AG20443 (cell line): ENCODE measurements around the gene PPARGC1A.

Source experiments
- DNase-seq: peaks from one replicate; pipeline ENCODE4 v3.0.0; 2012; ENCODE audit warnings: low spot score, mixed read lengths

Gene PPARGC1A, protein sequence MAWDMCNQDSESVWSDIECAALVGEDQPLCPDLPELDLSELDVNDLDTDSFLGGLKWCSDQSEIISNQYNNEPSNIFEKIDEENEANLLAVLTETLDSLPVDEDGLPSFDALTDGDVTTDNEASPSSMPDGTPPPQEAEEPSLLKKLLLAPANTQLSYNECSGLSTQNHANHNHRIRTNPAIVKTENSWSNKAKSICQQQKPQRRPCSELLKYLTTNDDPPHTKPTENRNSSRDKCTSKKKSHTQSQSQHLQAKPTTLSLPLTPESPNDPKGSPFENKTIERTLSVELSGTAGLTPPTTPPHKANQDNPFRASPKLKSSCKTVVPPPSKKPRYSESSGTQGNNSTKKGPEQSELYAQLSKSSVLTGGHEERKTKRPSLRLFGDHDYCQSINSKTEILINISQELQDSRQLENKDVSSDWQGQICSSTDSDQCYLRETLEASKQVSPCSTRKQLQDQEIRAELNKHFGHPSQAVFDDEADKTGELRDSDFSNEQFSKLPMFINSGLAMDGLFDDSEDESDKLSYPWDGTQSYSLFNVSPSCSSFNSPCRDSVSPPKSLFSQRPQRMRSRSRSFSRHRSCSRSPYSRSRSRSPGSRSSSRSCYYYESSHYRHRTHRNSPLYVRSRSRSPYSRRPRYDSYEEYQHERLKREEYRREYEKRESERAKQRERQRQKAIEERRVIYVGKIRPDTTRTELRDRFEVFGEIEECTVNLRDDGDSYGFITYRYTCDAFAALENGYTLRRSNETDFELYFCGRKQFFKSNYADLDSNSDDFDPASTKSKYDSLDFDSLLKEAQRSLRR

DNA sequence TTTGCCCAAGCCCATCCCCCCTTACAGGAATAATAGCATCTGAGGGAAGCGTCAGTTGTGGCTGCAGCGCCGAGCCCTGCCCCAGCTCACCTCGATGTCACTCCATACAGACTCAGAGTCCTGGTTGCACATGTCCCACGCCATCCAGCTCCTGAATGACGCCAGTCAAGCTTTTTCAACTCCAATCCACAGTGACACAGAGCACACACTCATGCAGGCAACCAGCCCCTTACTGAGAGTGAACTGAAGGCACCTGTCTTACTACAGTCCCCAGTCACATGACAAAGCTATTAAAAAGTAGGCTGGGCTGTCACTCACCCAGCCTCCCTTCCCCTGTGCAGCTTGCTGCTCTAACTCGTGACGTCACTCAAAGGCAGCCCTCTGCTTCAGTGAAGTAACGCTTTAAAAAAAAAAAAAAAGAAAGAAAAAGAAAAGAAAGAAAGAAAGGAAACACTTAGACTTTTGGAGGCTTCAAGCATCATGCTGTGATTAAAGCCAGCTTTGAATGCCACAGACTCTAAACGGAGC, at the start of gene PPARGC1A:
TSS of gene PPARGC1A (minus strand) at position 234 of the 528 bp plus-strand sequence. CDS start at position 144, 90 bp downstream.
- peak; percentile 28 for DNase-seq

DNA sequence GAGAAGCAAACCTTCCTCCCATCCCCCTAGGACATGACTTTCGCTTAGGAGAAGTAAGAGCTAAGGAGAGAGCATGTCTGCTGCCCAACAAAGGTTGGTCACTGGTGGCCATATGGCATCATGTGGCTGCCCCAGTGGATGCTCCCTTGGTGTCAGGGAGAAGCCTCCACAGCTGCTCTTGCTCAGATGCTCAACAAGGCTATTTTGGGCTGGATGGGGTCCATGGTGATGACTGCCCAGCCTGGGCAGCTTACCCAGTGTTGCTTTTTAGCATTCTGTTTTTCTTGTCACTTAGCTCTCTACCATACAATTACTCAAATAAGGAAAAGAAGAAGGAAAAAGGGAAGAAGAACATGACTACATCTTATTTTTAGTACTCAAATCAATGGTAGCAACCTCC, 48.9 kb upstream of the PPARGC1A start:
- DNase-seq, result no peak

DNA sequence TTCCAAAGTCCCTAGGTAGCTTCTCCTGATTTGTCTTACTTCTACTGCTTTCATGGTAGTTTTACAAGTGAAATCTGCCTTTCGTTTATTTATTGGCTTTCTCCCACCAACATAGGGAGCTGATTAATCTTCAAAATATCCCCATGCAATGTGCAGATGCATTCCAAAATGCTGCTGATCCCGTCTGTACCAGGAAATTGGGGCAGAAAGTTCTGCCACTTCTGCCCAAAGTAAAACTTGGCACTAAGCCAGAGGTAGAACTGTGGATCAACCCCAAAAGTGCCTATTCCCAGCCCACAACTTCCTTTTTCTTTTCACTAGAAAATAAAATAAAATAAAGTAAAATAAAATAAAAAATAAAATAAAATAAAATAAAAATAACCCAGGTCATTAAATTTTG, 47.3 kb upstream of the PPARGC1A start:
- peak; percentile 53 for DNase-seq

DNA sequence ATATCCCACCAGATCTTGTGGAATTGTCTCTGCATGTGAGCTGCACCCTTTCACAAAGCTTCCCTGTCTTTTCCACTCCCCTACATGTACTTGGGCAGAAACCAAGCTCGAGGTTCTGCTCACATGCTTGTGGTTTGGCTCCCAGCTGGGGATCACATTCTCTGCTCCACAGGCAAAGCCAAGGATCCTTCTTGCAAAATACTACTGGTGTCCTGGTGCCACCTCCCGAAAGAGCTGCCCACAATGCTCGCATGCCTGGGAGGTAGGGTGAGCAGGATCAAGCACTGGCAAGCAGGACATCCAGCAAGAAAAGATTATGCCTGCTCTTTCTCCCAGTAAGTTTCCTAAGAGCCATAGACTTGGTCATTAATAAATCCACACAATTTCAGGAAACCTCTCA, 45.1 kb upstream of the PPARGC1A start:
- DNase-seq, result peak; percentile 90

DNA sequence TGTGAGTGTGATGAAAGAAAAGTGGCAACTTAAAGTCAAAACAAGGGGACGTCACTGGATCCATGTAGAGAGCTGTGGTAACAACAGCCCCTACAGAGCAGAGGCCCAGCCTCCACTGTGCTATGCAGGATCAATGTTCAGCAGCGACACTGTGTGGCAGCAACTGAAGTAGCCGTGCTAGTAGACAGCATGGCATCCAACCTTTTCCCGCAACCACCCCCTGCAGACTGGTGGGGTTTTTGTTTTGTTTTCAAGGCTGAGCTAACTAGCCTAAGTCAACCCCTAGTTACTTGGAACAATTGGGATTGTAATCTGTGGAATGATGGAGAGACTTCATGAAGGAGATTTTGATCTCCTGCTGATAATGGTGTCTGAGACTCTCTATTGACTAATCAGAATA, 44.4 kb upstream of the PPARGC1A start:
- DNase-seq, result no peak

DNA sequence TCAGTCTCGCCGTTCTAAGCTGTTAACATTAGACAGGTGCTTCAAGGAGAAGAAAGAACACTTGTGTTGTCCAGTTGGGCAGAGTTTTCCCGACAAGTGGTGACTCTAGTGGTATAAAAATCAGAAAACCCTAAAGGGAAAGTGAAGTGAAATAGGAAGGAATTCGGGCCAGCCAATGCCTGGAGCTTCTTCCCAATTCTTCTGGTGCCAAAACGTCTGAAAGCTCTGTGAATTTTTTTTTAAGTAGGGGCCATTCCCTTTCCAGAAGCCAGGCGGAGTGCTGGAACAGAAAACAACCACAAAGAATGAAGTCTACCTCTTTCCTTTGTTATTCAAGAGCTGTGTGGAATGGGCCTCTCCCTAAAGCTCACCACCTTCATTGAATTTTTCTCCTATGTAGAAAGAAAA, 43.1 kb upstream of the PPARGC1A start:
- DNase-seq, result peak; percentile 56

DNA sequence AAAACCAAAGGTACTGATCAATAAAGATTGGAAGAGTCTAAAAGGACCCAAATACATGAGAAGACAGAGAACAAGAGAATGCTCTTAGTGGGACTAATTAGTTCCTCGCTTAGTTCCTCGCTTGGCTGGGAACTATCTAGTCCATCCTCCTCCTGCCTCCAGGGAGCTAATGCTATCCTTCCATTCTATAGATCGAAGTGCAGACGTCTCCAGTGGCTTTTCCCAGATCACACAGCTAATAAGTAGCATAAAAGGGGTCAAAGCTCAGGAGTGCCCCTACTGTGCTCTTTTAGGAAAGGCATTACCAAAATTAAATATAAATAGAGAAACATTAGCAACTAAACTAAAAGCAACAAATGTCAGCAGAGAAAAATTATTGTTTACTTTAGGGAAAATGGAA, 42.3 kb upstream of the PPARGC1A start:
- DNase-seq, result no peak

DNA sequence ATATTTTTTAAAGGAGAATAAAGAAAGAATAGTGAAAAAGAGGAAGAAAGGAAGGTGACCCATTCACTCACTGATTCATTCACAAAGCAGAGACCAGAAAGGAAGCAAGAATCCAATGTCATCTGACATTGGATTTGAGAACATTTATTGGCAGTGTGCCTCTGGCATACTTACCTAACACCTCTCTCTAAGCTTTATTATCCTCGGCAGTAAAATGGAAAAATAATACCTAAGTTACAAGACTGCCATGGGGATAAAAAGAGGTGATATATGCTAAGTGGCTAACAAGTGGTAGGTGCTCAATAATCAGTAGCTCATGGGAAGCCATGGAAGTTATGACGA, 41.6 kb upstream of the PPARGC1A start:
- no peak for DNase-seq

DNA sequence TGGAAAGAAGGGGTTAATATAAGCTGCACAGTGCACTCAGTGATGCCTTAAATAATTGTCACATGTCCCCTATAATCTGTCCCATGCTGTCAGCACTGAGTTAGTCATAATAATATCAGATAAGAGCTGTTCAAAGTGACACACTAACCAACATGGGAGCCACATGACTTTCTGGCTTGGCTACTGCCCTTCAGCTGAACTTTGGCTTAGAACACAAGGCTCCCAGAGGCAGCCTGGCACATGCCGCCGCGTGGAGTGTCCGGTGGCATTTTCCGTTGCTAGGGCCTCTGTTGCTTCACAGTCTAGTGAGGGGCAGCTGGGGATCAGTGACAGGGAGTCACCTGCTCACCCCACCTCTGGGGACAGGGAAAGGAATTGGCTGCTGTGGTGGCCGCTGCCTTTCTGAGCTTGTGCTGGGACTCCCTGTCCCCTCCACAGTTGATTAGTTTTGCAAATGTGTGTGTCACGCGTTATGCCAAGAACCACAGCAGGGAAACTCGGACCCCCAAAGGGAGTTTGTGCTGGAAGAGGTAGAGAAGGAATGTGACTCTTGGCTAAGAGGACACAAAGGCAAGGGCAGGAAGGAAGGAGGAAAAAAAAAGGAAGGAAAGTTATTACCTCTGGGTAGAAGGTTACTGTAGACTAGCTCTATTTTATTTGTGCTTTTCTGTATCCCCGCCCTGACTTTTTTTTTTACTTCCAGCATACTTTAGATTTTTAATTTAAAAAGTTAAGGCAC, 41.1 kb upstream of the PPARGC1A start:
- DNase-seq, result peak; percentile 40

DNA sequence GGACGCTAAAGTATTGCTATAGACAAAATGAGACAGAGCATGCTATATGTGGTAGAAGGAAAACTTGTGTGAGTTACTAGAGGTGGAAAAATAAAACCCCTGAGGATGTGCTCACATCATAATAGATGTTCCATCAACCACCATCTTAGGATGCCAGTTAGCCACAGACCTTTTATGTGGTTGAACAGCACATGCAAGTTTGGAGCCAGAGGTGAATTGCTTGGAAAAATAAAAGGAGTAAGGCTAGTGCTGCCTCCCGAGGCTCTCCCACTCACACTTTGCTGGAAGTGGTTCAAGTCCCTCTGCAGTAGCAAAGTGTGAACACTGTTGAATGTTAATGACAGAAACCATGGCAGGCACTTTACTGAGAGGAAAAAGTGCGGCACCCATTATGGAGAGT, 39.4 kb upstream of the PPARGC1A start:
- no peak for DNase-seq

DNA sequence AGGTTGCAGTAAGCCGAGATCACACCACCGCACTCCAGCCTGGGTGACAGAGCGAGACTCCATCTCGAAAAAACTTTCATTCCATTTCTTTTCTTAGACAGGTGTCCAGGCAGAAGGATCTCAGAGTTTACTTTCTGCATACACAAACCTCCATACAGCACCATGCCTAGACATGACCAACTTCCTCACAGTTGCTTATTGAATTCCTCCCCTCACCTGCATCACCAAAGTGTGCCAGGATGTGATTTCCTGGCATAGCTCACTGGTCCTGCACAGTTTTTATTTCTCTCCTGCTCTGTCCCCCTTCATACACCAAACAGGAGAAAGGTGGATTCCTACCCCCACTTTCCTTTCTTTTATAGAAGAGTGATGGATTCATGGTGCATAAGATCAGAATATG, 34.7 kb upstream of the PPARGC1A start:
- DNase-seq, result no peak

DNA sequence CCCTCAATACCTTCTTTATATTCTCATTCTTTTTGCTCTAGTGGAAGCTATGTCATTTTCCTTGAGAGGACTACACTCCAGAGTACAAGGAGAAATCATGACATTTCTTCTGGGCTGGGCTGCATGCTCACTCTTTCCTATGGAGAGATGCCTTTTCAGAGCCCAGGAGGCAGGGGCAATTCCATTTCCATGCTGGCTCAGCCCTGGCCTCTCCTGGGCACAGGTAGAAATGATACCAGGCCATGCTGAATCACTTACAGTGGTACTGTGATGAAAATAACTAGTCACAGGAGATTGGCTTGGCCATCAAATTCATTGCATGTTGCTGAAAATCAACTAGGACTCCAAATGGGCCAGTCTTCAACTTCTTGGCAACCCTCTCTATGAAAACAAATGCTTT, 34.0 kb upstream of the PPARGC1A start:
- DNase-seq, result no peak

DNA sequence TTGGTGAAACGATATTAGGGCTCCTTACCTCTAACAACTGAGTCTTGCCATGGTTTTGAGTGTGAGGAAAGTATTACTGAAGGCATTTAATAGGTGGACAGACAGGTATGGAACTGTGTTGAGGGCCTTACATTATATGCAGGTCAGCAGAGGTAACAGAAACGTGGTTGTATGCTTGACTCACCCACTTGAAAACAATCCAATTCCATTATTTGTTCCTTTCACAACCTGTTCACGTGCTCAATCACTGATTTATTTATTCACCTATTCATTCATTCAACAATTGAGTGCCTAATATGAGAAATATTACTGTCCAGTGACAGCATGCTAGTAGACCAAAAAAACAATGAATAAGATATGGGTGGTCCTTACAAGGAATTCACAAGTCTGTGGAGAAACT, 33.3 kb upstream of the PPARGC1A start:
- no peak for DNase-seq

DNA sequence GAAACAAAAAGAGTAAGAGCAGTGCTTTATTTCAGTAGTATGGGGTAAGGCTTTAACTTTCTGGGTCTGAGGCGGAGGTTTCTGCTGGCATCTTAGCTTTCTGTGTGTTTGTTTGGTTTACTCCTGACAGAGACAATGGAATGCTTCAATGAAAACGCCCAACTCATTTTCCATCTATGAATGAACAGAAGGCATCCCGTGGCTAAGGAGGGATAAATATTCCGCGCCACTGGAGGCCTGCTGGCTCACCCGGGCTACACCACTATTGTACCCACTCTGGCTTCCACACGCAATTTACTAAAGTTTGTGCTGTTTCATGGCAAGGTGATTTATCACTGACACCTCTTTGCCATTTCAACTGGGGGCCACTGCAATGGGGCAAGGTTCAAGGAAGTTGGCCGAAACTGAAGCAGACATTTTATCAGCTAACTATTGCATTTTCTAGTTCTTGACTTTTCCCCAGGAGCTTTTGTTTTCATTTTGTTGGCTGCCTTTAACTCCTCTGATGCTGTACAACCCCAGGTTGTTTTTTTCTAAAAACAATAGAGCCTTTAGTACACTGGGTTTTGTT, 32.8 kb upstream of the PPARGC1A start:
- no peak for DNase-seq

DNA sequence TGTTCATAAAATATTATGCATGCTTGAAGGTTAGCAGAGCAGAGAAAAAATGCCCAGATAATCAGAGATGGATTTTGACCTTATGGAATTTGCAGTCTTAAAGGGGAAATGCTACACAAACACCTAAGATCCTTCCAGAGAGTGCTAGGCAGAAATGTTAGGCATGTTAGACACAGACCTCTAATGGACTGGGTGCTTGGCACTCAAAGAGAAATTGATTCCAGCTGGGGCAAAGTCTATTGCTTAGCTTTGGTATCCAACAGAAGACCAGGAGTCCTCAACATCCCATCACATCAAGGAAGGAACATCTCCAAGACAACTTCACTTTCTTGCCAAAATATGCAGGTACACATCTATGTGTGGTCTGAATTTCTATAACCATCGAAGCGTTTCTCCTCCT, 32.2 kb upstream of the PPARGC1A start:
- DNase-seq, result no peak

DNA sequence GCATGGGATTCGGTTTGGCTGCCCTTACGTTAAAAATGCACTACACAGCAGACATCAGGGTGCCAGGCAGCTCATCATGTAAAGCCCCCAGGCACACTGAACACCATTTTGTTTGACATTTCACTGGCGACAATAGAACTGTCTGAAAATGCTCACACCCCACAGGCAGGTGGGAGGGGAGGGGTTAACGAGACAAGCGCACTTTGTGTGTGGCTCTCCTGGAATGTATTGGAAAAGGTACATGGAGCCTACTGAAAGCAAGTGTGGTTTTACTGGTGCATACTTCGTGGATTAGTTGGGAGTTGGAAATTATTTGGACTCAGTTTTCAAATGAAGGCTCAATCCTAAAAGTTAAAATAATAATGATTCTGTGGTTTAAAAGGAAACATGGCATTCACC, 31.6 kb upstream of the PPARGC1A start:
- no peak for DNase-seq

DNA sequence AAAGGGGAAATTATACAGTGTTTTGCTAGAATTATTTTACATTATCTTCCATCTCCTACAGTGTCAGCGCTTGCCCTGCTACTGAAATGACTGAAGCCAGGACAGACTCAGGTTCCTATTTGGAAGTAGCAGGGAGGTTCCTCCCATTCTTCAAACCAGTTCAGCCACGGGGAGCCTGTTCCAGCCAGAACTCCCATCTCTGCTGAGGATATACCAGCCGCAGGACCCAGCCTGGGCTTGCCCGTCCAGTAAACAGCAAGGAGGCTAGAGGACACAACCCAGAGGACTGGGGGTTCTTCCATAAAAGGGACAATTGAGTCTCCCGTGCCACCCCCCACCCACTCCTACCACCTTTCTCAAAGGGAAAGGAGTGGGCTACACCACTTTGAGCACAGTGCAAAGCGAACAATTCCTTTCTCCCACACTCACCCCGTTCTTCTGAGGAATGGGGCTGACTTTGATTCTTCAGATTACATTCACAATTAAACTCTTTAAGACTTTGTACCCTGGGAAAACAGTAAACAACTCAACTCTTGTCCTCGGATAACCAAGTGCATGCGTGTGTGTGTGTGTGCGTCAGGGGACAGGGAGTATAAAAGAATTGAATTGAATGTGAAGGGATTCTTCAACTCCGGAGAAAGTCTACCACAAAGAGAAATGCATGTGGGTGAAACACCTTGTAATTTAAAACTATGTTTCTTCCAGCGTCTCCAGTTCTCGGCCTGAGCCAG, 31.0 kb upstream of the PPARGC1A start:
- DNase-seq, result no peak

DNA sequence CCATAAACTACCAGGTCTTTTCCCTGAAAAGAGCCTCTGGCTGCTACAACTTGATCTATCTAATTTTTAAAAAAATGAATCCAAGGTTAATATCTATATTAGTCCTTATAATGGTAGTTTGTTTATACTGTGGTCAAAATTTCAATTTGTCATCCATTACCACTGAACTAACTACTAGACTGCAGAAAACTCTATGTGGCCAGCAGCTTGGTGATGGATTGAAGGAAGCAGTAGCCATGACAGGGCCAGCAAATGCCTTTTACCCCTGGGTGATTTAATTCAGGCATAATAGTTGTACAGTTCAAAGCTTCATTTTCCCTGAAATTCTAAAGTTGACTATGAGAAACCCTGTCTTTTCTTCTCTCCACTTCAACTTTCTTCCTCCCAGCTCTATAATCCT, 30.4 kb upstream of the PPARGC1A start:
- DNase-seq, result no peak

DNA sequence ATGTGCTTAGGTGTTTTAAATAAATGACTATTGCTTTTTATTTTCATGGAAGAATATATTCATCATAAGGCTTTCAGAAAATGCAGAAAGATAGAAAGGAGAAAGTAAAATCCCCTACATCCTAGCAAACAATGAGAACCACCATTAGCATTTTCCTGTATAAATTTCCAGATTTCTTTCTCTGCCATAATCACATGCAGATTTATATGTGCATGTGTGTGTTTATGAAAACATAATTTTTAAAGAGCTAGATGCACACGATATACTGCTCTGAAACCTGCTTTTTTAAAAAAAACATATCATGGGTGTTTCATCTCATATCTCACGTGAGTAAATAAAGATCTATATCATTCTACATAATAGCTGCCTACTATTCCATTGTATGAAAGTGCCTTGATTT, 26.4 kb upstream of the PPARGC1A start:
- no peak for DNase-seq

DNA sequence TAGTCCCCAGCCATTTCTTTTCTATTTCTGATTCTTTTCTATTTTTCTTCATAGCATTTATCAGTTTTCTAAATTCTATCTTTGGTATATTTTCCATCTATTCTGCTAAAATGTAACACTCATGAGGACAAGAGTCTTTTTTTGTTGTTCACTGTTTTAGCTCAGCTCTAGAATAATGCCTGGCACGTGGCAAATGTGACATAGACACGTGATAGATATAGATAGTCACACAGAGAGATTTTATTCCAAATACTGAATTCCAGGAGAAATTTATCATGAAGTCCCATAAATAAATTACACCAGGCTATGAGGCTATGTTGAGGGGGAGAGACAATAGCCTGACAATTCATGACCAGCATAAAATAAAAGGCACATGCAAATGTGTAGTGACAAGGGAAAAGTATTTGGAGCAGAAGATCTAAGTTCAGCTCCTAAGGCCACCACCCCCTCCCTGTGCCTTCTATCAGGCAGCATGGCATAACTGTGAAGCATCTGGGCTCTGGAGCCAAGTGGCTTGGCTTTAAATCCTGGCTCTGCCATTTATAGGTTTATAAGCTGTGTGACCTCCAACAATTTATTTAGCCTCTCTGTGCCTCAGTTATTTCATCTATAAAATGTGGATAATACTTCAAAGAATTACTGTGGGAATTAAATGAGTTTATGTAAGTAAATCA, 25.7 kb upstream of the PPARGC1A start:
- no peak for DNase-seq
